Gastrocnemius medialis (tissue), 4 donors: ENCODE measurements around the gene PCCA. TPM values are rescaled to one million over a fixed set of nuclear protein-coding genes. Genes with fewer than 3 reads are reported as not detected.

Source experiments
- ATAC-seq, 2 donors: fragments of 150-250 bp; one replicate each; pipeline ENCODE4 v1.9.1; 2016
- DNase-seq, 2 donors: peaks; one replicate each; pipeline ENCODE4 v3.0.0-alpha.2; 2019
- H3K27ac ChIP-seq, 4 donors: fragments of 200-600 bp; sonication (generic); 1 replicate in 1 of 4; 2 replicates in 3 of 4; pipeline ENCODE4 v1.5.1; 2016 to 2018; ENCODE audit warnings: mild to moderate bottlenecking in 2 of 4, moderate library complexity in 1 of 4
- H3K27me3 ChIP-seq, 3 donors: fragments of 200-600 bp; sonication (generic) in 2 of 3; 1 replicate in 1 of 3; 2 replicates in 2 of 3; pipeline versions ENCODE4 v1.5.1 to v1.6.0; 2016 to 2019; ENCODE audit warnings: mild to moderate bottlenecking in 1 of 3, moderate library complexity in 1 of 3
- H3K36me3 ChIP-seq, 2 donors: fragments of 200-600 bp; sonication (generic) in 1 of 2; one replicate each; pipeline ENCODE4 v1.5.1; 2017 to 2018
- H3K4me1 ChIP-seq, 2 donors: fragments of 200-600 bp; sonication (generic) in 1 of 2; one replicate each; pipeline ENCODE4 v1.5.1; 2016 to 2017; ENCODE audit warnings: mild to moderate bottlenecking in 2 of 2
- H3K4me3 ChIP-seq, 4 donors: fragments of 200-600 bp; sonication (generic) in 3 of 4; 1 replicate in 1 of 4; 2 replicates in 3 of 4; pipeline ENCODE4 v1.5.1; 2016 to 2019; ENCODE audit warnings: mild to moderate bottlenecking in 2 of 4
- H3K9me3 ChIP-seq, 3 donors: fragments of 200-600 bp; sonication (generic) in 2 of 3; 1 replicate in 1 of 3; 2 replicates in 2 of 3; pipeline ENCODE4 v1.5.1; 2016 to 2019
- CTCF ChIP-seq, 5 experiments: fragments of 450-650 bp in 3 of 5; fragments of 200-600 bp in 2 of 5; sonication (generic) in 2 of 5; IDR thresholded peaks in 4 of 5; conservative IDR thresholded peaks in 1 of 5; 1 replicate in 4 of 5; 2 replicates in 1 of 5; pipeline ENCODE4 v1.5.1; 2016 to 2019; ENCODE audit warnings: antibody characterized with exemption in 5 of 5, mild to moderate bottlenecking in 3 of 5, moderate library complexity in 3 of 5
- POLR2A ChIP-seq, 2 donors: fragments of 450-650 bp; IDR thresholded peaks; one replicate each; pipeline ENCODE4 v1.6.1; 2017; ENCODE audit warnings: antibody characterized with exemption in 2 of 2, mild to moderate bottlenecking in 2 of 2, moderate library complexity in 2 of 2
- in situ Hi-C, 4 donors: fragments of 200-750 bp; cut with MboI; loops; one replicate each; pipeline versions ENCODE4 v1.15.0 to v1.8.0; 2017; ENCODE audit warnings: low sequenced_read_pairs in 4 of 4
- intact Hi-C: fragments of 100-400 bp; cut with DNase I; formaldehyde crosslinking; loops from one replicate; pipeline ENCODE4 v1.15.1; 2023; ENCODE audit warnings: low total_unique reads
- total RNA-seq, 4 donors: library from RNA; depleted of rRNA; stranded (reverse); fragments of >200 nt; gene quantifications; one replicate each; pipeline versions ENCODE4 v1.1.0 to v1.2.3, GENCODE V29; 2016

PCCA gene
- total RNA-seq, 4 donors from 2014 or later: 7.5 to 19.5 (median 10.8) TPM

GRCh38 chr13:100528353-100528752 lies 439.5 kb downstream of the PCCA start:
- no peaks in the 10 kb centered on the region for H3K27me3 ChIP-seq
- in situ Hi-C loops: no loop called here
- H3K4me1 ChIP-seq: no peaks in the 10 kb centered on the region
- H3K36me3 ChIP-seq: peaks cover 0 to 7% of the 10 kb centered on the region in 2 donors
- TF ChIP-seq CTCF (IDR thresholded peaks at IDR 0.05 in 4 of 5, conservative IDR thresholded peaks at IDR 0.05 in 1 of 5) (no peak), POLR2A (IDR thresholded peaks at IDR 0.05) (no peak)
- no peak overlapping the region for H3K4me3 ChIP-seq
- intact Hi-C loops: no loop called here
- DNase-seq (no peak), ATAC-seq (no peak)
- no peaks in the 10 kb centered on the region for H3K9me3 ChIP-seq
- H3K27ac ChIP-seq: no peak overlapping the region

GRCh38 chr13:100528820-100529219 lies 439.9 kb downstream of the PCCA start:
- H3K9me3 ChIP-seq: no peaks in the 10 kb centered on the region
- DNase-seq: no peak
- TF ChIP-seq CTCF (IDR thresholded peaks at IDR 0.05 in 4 of 5, conservative IDR thresholded peaks at IDR 0.05 in 1 of 5) (no peak), POLR2A (IDR thresholded peaks at IDR 0.05) (no peak)
- H3K27me3 ChIP-seq: no peaks in the 10 kb centered on the region
- H3K27ac ChIP-seq: no peak overlapping the region
- in situ Hi-C loops (no loop called here), intact Hi-C loops (no loop called here)
- no peaks in the 10 kb centered on the region for H3K4me1 ChIP-seq
- no peak for ATAC-seq
- H3K4me3 ChIP-seq: no peak overlapping the region
- H3K36me3 ChIP-seq: peaks cover 0 to 7% of the 10 kb centered on the region in 2 donors

- in situ Hi-C loops: no loop called here
- H3K36me3 ChIP-seq: peaks cover 0 to 7% of the 10 kb centered on the region in 2 donors
- no peak for DNase-seq
Measured at GRCh38 chr13:100529666-100530377, 440.9 kb downstream of the PCCA start.

GRCh38 chr13:100530671-100531213 lies 441.8 kb downstream of the PCCA start:
- in situ Hi-C loops (no loop called here), intact Hi-C loops (no loop called here)
- Histone ChIP-seq H3K4me3 (no peak overlapping the region), H3K27me3 (no peaks in the 10 kb centered on the region), H3K36me3 (peaks cover 0 to 7% of the 10 kb centered on the region in 2 donors), H3K4me1 (no peaks in the 10 kb centered on the region), H3K9me3 (no peaks in the 10 kb centered on the region), H3K27ac (peak overlapping the region in 1 of 4 donors; percentile 40)
- TF ChIP-seq POLR2A (IDR thresholded peaks at IDR 0.05) (no peak), CTCF (IDR thresholded peaks at IDR 0.05 in 4 of 5, conservative IDR thresholded peaks at IDR 0.05 in 1 of 5) (no peak)
- peak in 1 of 2 donors; percentile 47 for ATAC-seq
- peak in 1 of 2 donors; percentile 34 for DNase-seq

More at GRCh38 chr13:100529666-100530377, 440.9 kb downstream of the PCCA start:
- no peak overlapping the region for H3K4me3 ChIP-seq
- H3K9me3 ChIP-seq: no peaks in the 10 kb centered on the region
- intact Hi-C loops: no loop called here
- no peaks in the 10 kb centered on the region for H3K27me3 ChIP-seq
- H3K27ac ChIP-seq: no peak overlapping the region
- H3K4me1 ChIP-seq: no peaks in the 10 kb centered on the region
- ATAC-seq: no peak
- TF ChIP-seq CTCF (IDR thresholded peaks at IDR 0.05 in 4 of 5, conservative IDR thresholded peaks at IDR 0.05 in 1 of 5) (no peak), POLR2A (IDR thresholded peaks at IDR 0.05) (no peak)
